A673 (cell line): ENCODE data around the gene SOBP. TPM values are rescaled to one million over a fixed set of nuclear protein-coding genes. Genes with fewer than 3 reads are reported as not detected.

Experiments
- BruUV-seq: library from RNA; stranded (reverse); fragments of 400-500 nt; replicated peaks from 2 replicates; lab custom pipeline; 2021; lab: Mats Ljungman, UMichigan
- CTCF ChIA-PET: fragments of 300-600 bp; sonication (Branson Sonifier 250); formaldehyde crosslinking; loops from one replicate; lab custom pipeline; 2022; ENCODE audit warnings: antibody characterized with exemption; lab: Charles Lee
- POLR2A ChIA-PET: fragments of 300-600 bp; sonication (Branson Sonifier 250); formaldehyde crosslinking; loops from one replicate; lab custom pipeline; 2022; ENCODE audit warnings: antibody characterized with exemption; ENCODE audit not compliant: low non-redundant PET; lab: Charles Lee
- DNase-seq: peaks from one replicate; pipeline ENCODE4 v3.0.0-alpha.2; 2015; ENCODE audit warnings: low spot score
- H3K27ac ChIP-seq: fragments of 200-600 bp; sonication (generic); 2 replicates; pipeline ENCODE4 v1.5.1; 2016; ENCODE audit warnings: mixed run types, low read depth, mild to moderate bottlenecking, mixed read lengths, antibody characterized with exemption, low read length; ENCODE audit not compliant: poor library complexity, severe bottlenecking
- H3K27me3 ChIP-seq: fragments of 200-600 bp; sonication (generic); replicated peaks from 2 replicates; pipeline ENCODE4 v1.6.1; 2017; ENCODE audit warnings: mixed run types, low read depth, mild to moderate bottlenecking, mixed read lengths, antibody characterized with exemption, low read length; ENCODE audit not compliant: insufficient read depth, poor library complexity
- H3K36me3 ChIP-seq: fragments of 200-600 bp; sonication (generic); 2 replicates; pipeline ENCODE4 v1.6.1; 2016; ENCODE audit warnings: mixed run types, mild to moderate bottlenecking, mixed read lengths, antibody characterized with exemption, low read length; ENCODE audit not compliant: insufficient read depth, poor library complexity, severe bottlenecking
- H3K4me1 ChIP-seq: fragments of 200-600 bp; sonication (generic); 2 replicates; pipeline ENCODE4 v1.6.1; 2017; ENCODE audit warnings: mixed run types, mild to moderate bottlenecking, mixed read lengths, antibody characterized with exemption, low read length; ENCODE audit not compliant: insufficient read depth, poor library complexity, severe bottlenecking
- H3K4me3 ChIP-seq: fragments of 200-600 bp; sonication (generic); 2 replicates; pipeline ENCODE4 v1.5.1; 2016; ENCODE audit warnings: low read depth, mixed run types, mild to moderate bottlenecking, mixed read lengths, low read length; ENCODE audit not compliant: poor library complexity, severe bottlenecking
- H3K9me3 ChIP-seq: fragments of 200-600 bp; sonication (generic); 2 replicates; pipeline ENCODE4 v1.6.1; 2016; ENCODE audit warnings: mixed run types, low read depth, mild to moderate bottlenecking, mixed read lengths, antibody characterized with exemption, low read length; ENCODE audit not compliant: poor library complexity, severe bottlenecking
- EZH2 ChIP-seq: fragments of 200-600 bp; sonication (generic); IDR thresholded peaks from 2 replicates; pipeline ENCODE4 v1.6.1; 2017; ENCODE audit warnings: borderline replicate concordance, low read depth, mild to moderate bottlenecking, mixed read lengths, antibody characterized with exemption, low read length; ENCODE audit not compliant: poor library complexity, severe bottlenecking
- intact Hi-C: fragments of 100-400 bp; cut with micrococcal nuclease; formaldehyde crosslinking; loops from one replicate; pipeline ENCODE4 v1.10.0; 2022; ENCODE audit not compliant: unreplicated experiment
- total RNA-seq: library from RNA; stranded (reverse); gene quantifications from 2 replicates; pipeline ENCODE4 v1.2.3, GENCODE V29; 2021
- TF ChIP-seq, protein P1 (sequence below): fragments of 300-800, 200-600 bp; sonication (generic); conservative IDR thresholded peaks from 2 replicates; pipeline ENCODE4 v1.5.1; 2017; ENCODE audit warnings: low read depth, mild to moderate bottlenecking, antibody characterized with exemption, low read length, moderate library complexity, mixed read lengths

Gene SOBP
- total RNA-seq, 1 experiment from 2014 or later = 3.3 TPM

DNA sequence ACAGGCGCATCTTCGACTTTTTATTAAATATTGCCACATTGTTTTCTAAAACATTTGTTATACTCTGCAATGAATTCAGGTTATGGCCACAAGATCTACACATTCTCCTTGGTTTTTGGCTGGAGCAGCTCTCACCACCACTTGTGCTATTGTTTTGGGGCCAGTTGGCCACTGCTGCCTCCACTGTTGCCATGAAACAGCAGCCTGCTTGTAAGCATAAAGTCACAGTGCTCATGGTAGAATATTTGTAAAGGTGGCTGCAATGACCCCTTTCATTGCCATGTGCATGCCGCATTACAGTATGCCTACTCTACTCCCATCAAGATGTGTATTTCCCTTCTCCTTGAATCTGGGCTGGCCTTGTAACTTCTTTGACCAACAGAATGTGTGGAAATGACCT, 192.8 kb downstream of the SOBP start:
- H3K27ac ChIP-seq = no peak overlapping the region
- intact Hi-C loops = no loop called here

DNA sequence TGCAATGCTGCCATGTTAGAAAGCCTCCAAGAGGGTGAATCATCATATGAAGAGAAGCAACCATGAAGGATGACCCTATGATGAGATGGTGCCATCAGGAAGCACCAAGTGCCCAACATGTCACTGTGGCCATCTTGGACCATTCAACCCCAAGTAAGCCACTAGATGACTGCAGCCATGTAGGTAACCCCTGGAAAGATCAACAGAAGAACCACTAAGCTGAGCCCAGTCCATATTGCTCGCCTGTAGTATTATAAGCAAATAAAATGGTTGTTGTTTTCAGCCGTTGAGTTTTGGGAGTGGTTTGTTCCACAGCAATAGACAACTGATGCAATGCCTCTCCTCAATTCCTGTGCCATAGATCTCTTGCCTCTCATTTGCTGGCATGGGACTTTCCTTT, 193.3 kb downstream of the SOBP start:
- Histone ChIP-seq H3K9me3 (no peaks in the 10 kb centered on the region), H3K4me3 (no peak overlapping the region), H3K27me3 (no peaks in the 10 kb centered on the region), H3K4me1 (no peaks in the 10 kb centered on the region), H3K27ac (no peak overlapping the region), H3K36me3 (no peaks in the 10 kb centered on the region)
- intact Hi-C loops = no loop called here
- TF ChIP-seq EZH2 = no peak
- TF ChIP-seq, protein P1, sequence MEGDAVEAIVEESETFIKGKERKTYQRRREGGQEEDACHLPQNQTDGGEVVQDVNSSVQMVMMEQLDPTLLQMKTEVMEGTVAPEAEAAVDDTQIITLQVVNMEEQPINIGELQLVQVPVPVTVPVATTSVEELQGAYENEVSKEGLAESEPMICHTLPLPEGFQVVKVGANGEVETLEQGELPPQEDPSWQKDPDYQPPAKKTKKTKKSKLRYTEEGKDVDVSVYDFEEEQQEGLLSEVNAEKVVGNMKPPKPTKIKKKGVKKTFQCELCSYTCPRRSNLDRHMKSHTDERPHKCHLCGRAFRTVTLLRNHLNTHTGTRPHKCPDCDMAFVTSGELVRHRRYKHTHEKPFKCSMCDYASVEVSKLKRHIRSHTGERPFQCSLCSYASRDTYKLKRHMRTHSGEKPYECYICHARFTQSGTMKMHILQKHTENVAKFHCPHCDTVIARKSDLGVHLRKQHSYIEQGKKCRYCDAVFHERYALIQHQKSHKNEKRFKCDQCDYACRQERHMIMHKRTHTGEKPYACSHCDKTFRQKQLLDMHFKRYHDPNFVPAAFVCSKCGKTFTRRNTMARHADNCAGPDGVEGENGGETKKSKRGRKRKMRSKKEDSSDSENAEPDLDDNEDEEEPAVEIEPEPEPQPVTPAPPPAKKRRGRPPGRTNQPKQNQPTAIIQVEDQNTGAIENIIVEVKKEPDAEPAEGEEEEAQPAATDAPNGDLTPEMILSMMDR = no peak
- BruUV-seq = no TSS peak
- ChIA-PET CTCF (no interaction called here), POLR2A (no interaction called here)
- no peak for DNase-seq

More for the DNA sequence above, 192.8 kb downstream of the SOBP start:
- Histone ChIP-seq H3K4me1 (no peaks in the 10 kb centered on the region), H3K27me3 (no peaks in the 10 kb centered on the region), H3K4me3 (no peak overlapping the region), H3K9me3 (no peaks in the 10 kb centered on the region), H3K36me3 (no peaks in the 10 kb centered on the region)
- TF ChIP-seq, protein P1 = no peak
- TF ChIP-seq EZH2 = no peak
- BruUV-seq = no TSS peak
- DNase-seq = no peak
- ChIA-PET POLR2A (no interaction called here), CTCF (no interaction called here)

DNA sequence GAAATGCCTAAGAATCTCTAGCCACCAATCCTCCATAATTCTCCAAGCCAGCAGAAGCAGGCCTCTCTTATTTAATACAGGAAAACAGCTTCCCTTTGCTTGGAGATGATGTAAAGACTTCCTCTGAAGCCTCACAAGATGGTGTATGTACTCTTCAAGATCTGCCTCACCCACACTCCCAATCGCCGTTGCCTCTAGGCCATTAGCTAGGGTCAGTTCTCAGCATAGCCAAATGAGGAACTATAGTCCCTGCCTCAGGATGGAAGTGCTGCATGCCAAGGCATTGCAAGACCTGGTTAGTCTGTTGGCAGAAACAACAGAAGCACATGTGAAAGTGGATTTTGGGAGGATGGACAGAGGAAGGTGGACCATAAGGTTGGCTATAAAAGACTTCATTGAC, 195.1 kb downstream of the SOBP start:
- intact Hi-C loops = no loop called here
- BruUV-seq = no TSS peak
- no peak for DNase-seq
- no peaks in the 10 kb centered on the region for H3K9me3 ChIP-seq
- POLR2A ChIA-PET = no interaction called here
- no peaks in the 10 kb centered on the region for H3K4me1 ChIP-seq
- TF ChIP-seq, protein P1 = no peak
- no peak for TF ChIP-seq EZH2
- no peak overlapping the region for H3K4me3 ChIP-seq
- H3K27ac ChIP-seq = no peak overlapping the region
- no peaks in the 10 kb centered on the region for H3K27me3 ChIP-seq
- no peaks in the 10 kb centered on the region for H3K36me3 ChIP-seq
- CTCF ChIA-PET = no interaction called here
